ENCODE measurements around the gene PGLYRP3.

- TF ChIP-seq ZNF747 (tag by site-specific recombination; IDR thresholded peaks at IDR 0.05) (no peak), CTCF (tag by site-specific recombination; IDR thresholded peaks at IDR 0.05) (no peak), PATZ1 (tag by site-specific recombination; IDR thresholded peaks at IDR 0.05) (no peak), ZNF558 (tag by site-specific recombination; IDR thresholded peaks at IDR 0.05) (no peak), GFI1B (tag by site-specific recombination; IDR thresholded peaks at IDR 0.05) (no peak), ZNF174 (tag by site-specific recombination; IDR thresholded peaks at IDR 0.05) (no peak), INSM2 (tag by site-specific recombination; IDR thresholded peaks at IDR 0.05) (no peak), PBX3 (CRISPR knock-in tag; IDR thresholded peaks at IDR 0.05) (no peak), ZBTB7A (tag by site-specific recombination; IDR thresholded peaks at IDR 0.05; ENCODE audit: low read depth) (no peak)
Observed at GRCh38 chr1:153347856-153348255, 35.1 kb upstream of the PGLYRP3 start.

Measured in HEK293 (cell line).